Measurements from ENCODE around the gene PI4KA. TPM values are rescaled to one million over a fixed set of nuclear protein-coding genes. Genes with fewer than 3 reads are reported as not detected.
"Not testable (repeated sequence)": the region's sequence is repeated elsewhere in the genome, so short reads cannot be mapped to it uniquely, and the experiment has no call there.

PI4KA gene
- total and polyA plus RNA-seq, 8 donors: 22.7 to 174 (median 55.4) TPM

DNA sequence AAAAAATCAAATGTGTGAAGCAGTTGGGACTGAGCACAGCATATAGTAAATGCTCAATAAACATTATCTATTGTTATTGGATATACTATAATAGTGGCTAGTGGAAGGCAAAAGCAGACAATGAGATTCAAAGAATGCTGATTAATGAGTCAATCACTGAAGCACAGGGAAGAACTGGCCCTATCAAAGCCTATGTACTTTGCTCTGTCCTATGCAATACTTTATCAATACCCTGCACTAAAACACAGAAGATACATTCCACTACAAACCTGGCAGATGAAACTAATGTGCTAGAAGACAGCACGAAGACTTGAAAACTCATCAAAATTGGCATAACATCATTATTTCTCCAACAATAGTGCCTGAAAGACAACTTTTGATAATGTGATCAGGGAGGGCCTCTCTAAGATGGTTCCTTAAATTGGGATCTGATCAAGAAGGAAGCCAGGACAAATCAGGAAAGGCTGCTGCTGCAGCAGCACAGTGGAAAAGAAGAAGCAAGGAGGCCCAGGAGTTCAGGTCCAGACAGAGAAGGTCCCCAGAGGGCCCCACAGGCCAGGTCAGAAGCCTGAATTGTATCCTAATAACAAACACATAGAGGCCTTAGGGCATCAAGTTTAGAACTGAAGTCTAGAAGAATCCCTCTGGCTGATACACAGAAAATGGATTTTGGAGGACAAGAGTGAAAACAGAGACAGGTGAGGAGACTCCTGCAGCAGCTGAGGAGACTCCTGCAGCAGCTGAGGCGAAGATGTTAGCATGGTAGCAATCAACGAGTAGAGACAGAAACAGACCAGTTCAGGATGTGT lies 18.6 kb downstream of the PI4KA start:
- Histone ChIP-seq H3K9me3 (no peaks in the 10 kb centered on the region), H3K27me3 (no peaks in the 10 kb centered on the region), H3K4me1 (peaks cover 6 to 43% (median 23%) of the 10 kb centered on the region in 4 donors), H3K4me3 (no peak overlapping the region), H3K36me3 (no peaks in the 10 kb centered on the region), H3K27ac (no peak overlapping the region)
- DNase-seq: no peak
- 91 to 96% (median 93%) methylated on average over 3 of the region's 3 CpGs for WGBS, 5 donors
- intact Hi-C loops (cut with DNase I; ENCODE audit: low total_unique reads): no loop called here
- TF ChIP-seq EP300 (IDR thresholded peaks at IDR 0.05) (no peak), CTCF (IDR thresholded peaks at IDR 0.05) (no peak), POLR2AphosphoS5 (IDR thresholded peaks at IDR 0.05) (no peak), POLR2A (IDR thresholded peaks at IDR 0.05) (no peak)

DNA sequence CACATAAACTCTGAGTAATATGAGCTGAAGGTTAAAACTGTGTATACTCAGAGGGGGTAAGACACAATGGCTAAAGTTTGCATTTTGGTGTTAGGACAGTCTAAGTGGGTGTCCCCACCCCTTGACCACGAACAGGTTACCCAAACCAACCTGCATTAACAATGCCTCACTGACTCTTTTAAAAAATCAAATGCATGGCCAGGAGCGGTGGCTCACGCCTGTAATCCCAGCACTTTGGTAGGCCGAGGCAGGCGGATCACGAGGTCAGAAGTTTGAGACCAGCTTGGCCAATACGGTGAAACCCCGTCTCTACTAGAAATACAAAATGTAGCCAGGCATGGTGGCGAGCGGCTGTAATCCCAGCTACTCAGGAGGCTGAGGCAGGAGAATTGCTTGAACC lies 19.3 kb downstream of the PI4KA start:
- intact Hi-C loops (cut with DNase I; ENCODE audit: low total_unique reads); H3K36me3 ChIP-seq; H3K9me3 ChIP-seq; H3K27ac ChIP-seq; DNase-seq; H3K27me3 ChIP-seq; H3K4me3 ChIP-seq: not testable (repeated sequence)
- WGBS, 5 donors: 96 to 98% (median 97%) methylated on average over 10 of the region's 10 CpGs
- peaks cover 6 to 39% (median 20%) of the 10 kb centered on the region in 4 donors for H3K4me1 ChIP-seq

- TF ChIP-seq POLR2A (IDR thresholded peaks at IDR 0.05): no peak
- TF ChIP-seq CTCF (IDR thresholded peaks at IDR 0.05): no peak
- TF ChIP-seq EP300 (IDR thresholded peaks at IDR 0.05): no peak
- TF ChIP-seq POLR2AphosphoS5 (IDR thresholded peaks at IDR 0.05): no peak
- intact Hi-C loops (cut with DNase I; ENCODE audit: low total_unique reads): no loop called here
- Histone ChIP-seq H3K27me3 (no peaks in the 10 kb centered on the region), H3K36me3 (peaks cover 18 to 28% (median 24%) of the 10 kb centered on the region in 4 donors), H3K9me3 (no peaks in the 10 kb centered on the region), H3K27ac (no peak overlapping the region), H3K4me3 (no peak overlapping the region), H3K4me1 (peaks cover under 1 to 27% (median 11%) of the 10 kb centered on the region in 4 donors)
- 90 to 100% (median 96%) methylated on average over 2 of the region's 2 CpGs for WGBS, 5 donors
- DNase-seq: no peak
Measured at GRCh38 chr22:20836987-20837823, 21.4 kb downstream of the PI4KA start.

GRCh38 chr22:20834725-20835124 lies 23.9 kb downstream of the PI4KA start:
- Histone ChIP-seq H3K27me3 (no peaks in the 10 kb centered on the region), H3K36me3 (peaks cover 25 to 51% (median 49%) of the 10 kb centered on the region in 4 donors), H3K4me1 (peaks cover 0 to 12% (median 0%) of the 10 kb centered on the region in 4 donors), H3K4me3 (no peak overlapping the region), H3K9me3 (no peaks in the 10 kb centered on the region), H3K27ac (no peak overlapping the region)
- intact Hi-C loops (cut with DNase I; ENCODE audit: low total_unique reads): no loop called here
- DNase-seq: no peak
- WGBS, 5 donors: 91 to 100% (median 98%) methylated on average over 3 of the region's 3 CpGs
- no peak for TF ChIP-seq EP300 (IDR thresholded peaks at IDR 0.05)
- TF ChIP-seq POLR2A (IDR thresholded peaks at IDR 0.05): no peak
- TF ChIP-seq POLR2AphosphoS5 (IDR thresholded peaks at IDR 0.05): no peak
- no peak for TF ChIP-seq CTCF (IDR thresholded peaks at IDR 0.05)

Measured in stomach (tissue), 9 donors.